Peyer's patch (tissue), 4 donors: ENCODE measurements around the gene FIGNL2. TPM values are rescaled to one million over a fixed set of nuclear protein-coding genes. Genes with fewer than 3 reads are reported as not detected.
"Not testable (repeated sequence)": the region's sequence is repeated elsewhere in the genome, so short reads cannot be mapped to it uniquely, and the experiment has no call there.

Experiments used
- DNase-seq, 3 donors: peaks; one replicate each; pipeline ENCODE4 v3.0.0-alpha.2; 2017 to 2019
- H3K27ac ChIP-seq, 4 donors: fragments of 200-600 bp; sonication (generic); one replicate each; pipeline ENCODE4 v1.5.1; 2016 to 2019
- H3K27me3 ChIP-seq, 2 donors: fragments of 200-600 bp; sonication (generic); one replicate each; pipeline ENCODE4 v1.5.1; 2019
- H3K36me3 ChIP-seq, 3 donors: fragments of 200-600 bp; sonication (generic); one replicate each; pipeline ENCODE4 v1.5.1; 2016 to 2019
- H3K4me1 ChIP-seq, 4 donors: fragments of 200-600 bp; sonication (generic); one replicate each; pipeline ENCODE4 v1.5.1; 2016 to 2019
- H3K4me3 ChIP-seq, 4 donors: fragments of 200-600 bp; sonication (generic); 1 replicate in 3 of 4; 2 replicates in 1 of 4; pipeline ENCODE4 v1.5.1; 2016 to 2019; ENCODE audit warnings: mild to moderate bottlenecking in 1 of 4
- H3K9me3 ChIP-seq, 4 donors: fragments of 200-600 bp; sonication (generic); one replicate each; pipeline ENCODE4 v1.5.1; 2016 to 2019; ENCODE audit warnings: mild to moderate bottlenecking in 1 of 4
- CTCF ChIP-seq, 6 experiments: fragments of 450-650 bp in 4 of 6; fragments of 200-600 bp in 2 of 6; sonication (generic) in 1 of 6; IDR thresholded peaks; one replicate each; pipeline ENCODE4 v1.5.1; 2017 to 2019; ENCODE audit warnings: antibody characterized with exemption in 6 of 6, mild to moderate bottlenecking in 3 of 6, moderate library complexity in 1 of 6
- POLR2A ChIP-seq, 2 donors: fragments of 450-650 bp; IDR thresholded peaks; one replicate each; pipeline ENCODE4 v1.5.1; 2017; ENCODE audit warnings: antibody characterized with exemption in 2 of 2, mild to moderate bottlenecking in 2 of 2, moderate library complexity in 2 of 2
- total RNA-seq, 4 donors: library from RNA; depleted of rRNA; stranded (reverse); fragments of >200 nt; gene quantifications; one replicate each; pipeline ENCODE4 v1.1.0, GENCODE V29; 2016

FIGNL2 gene
- total RNA-seq, 4 donors from 2014 or later: 0.19 TPM; not detected in 3

- Histone ChIP-seq H3K4me3 (no peak overlapping the region), H3K4me1 (peaks cover 0 to 4% (median 0%) of the 10 kb centered on the region in 4 donors), H3K36me3 (no peaks in the 10 kb centered on the region), H3K27ac (no peak overlapping the region), H3K9me3 (no peaks in the 10 kb centered on the region), H3K27me3 (no peaks in the 10 kb centered on the region)
- TF ChIP-seq CTCF (IDR thresholded peaks at IDR 0.05) (no peak), POLR2A (IDR thresholded peaks at IDR 0.05) (no peak)
- no peak for DNase-seq
Observed at GRCh38 chr12:51836041-51836826, 12.3 kb downstream of the FIGNL2 start.

- TF ChIP-seq CTCF (IDR thresholded peaks at IDR 0.05) (no peak), POLR2A (IDR thresholded peaks at IDR 0.05) (no peak)
- Histone ChIP-seq H3K27me3 (no peaks in the 10 kb centered on the region), H3K36me3 (no peaks in the 10 kb centered on the region), H3K9me3 (no peaks in the 10 kb centered on the region), H3K4me3 (no peak overlapping the region), H3K4me1 (peaks cover 0 to 4% (median 0%) of the 10 kb centered on the region in 4 donors), H3K27ac (no peak overlapping the region)
- no peak for DNase-seq
Observed at GRCh38 chr12:51834411-51834810, 14.1 kb downstream of the FIGNL2 start.

- Histone ChIP-seq H3K4me3 (no peak overlapping the region), H3K4me1 (peaks cover 0 to 4% (median 0%) of the 10 kb centered on the region in 4 donors), H3K27me3 (no peaks in the 10 kb centered on the region), H3K9me3 (no peaks in the 10 kb centered on the region), H3K27ac (no peak overlapping the region), H3K36me3 (no peaks in the 10 kb centered on the region)
- TF ChIP-seq POLR2A (IDR thresholded peaks at IDR 0.05) (no peak), CTCF (IDR thresholded peaks at IDR 0.05) (no peak)
- DNase-seq: no peak
Observed at GRCh38 chr12:51833448-51834227, 14.9 kb downstream of the FIGNL2 start.

GRCh38 chr12:51832354-51833107, 16.0 kb downstream of the FIGNL2 start:
- Histone ChIP-seq H3K36me3 (no peaks in the 10 kb centered on the region), H3K27ac (no peak overlapping the region), H3K4me1 (peaks cover 0 to 10% (median 2%) of the 10 kb centered on the region in 4 donors), H3K27me3 (no peaks in the 10 kb centered on the region), H3K4me3 (no peak overlapping the region), H3K9me3 (no peaks in the 10 kb centered on the region)
- TF ChIP-seq POLR2A (IDR thresholded peaks at IDR 0.05): no peak
- no peak for TF ChIP-seq CTCF (IDR thresholded peaks at IDR 0.05)
- no peak for DNase-seq

- not testable (repeated sequence) for H3K36me3 ChIP-seq, H3K4me3 ChIP-seq, H3K27ac ChIP-seq, H3K27me3 ChIP-seq, DNase-seq, H3K9me3 ChIP-seq
- H3K4me1 ChIP-seq: peaks cover 0 to 15% (median 3%) of the 10 kb centered on the region in 4 donors
Observed at GRCh38 chr12:51831817-51832216, 16.7 kb downstream of the FIGNL2 start.
